CD1c-positive myeloid dendritic cell (primary cell): ENCODE data around the gene GAL3ST3.
A peak's percentile ranks its signal among the peaks of the same experiment; 100 is the strongest.

Source experiments
- DNase-seq: peaks from one replicate; pipeline ENCODE4 v3.0.0-alpha.2; 2016; ENCODE audit errors: extremely low spot score

The GAL3ST3 gene

GRCh38 chr11:66069715-66070603 is 21.0 kb upstream of the GAL3ST3 start, which contains the start of gene PACS1:
PACS1 (plus strand) TSS chr11:66070272; CDS start chr11:66070487, 215 bp downstream.
- DNase-seq = peak; percentile 86

GRCh38 chr11:66068923-66069714 is 20.2 kb upstream of the GAL3ST3 start:
- DNase-seq = peak; percentile 90

- peak; percentile 80 for DNase-seq
These were observed 19.3 kb upstream of the GAL3ST3 start for GRCh38 chr11:66068154-66068821.

DNA sequence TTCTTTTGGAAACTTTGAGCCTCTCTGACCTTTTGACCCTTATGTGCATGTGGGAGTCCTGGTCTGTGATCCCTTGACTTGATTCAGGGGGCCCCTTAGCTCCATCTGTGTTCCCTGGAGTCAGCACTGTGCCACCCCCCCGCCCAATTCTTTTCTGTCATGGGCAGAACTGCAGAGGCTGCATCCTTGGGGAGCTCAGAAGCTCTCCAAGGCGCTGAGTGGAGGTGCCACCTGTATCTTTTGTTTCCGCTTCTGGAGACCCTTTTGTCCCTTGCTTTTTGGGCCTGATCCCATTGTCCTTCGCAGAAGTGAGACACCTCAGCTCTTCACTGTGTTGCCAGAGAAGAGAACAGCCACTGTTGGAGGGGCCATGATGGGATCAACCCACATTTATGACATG is 18.7 kb upstream of the GAL3ST3 start:
- no peak for DNase-seq

DNA sequence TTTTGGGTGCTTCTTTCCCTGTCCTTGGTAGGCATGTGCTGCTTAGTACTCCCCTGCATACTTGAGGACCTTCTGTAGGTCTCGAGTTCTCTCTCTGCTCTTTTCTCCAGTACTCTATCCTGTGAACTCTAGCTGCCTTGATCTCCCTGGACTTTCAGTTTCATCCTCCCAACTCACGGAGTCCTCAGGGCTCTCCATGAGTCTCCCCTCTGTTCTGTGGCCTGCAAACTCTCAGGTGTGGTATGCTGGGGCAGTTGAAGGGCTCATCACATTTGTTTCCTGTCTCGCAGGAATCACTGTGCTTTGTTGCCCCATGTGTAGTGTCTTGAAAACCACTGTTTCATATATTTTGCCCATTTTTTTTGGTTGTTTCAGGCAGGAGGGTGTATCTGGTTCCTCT is 17.8 kb upstream of the GAL3ST3 start:
- DNase-seq = no peak

- no peak for DNase-seq
These were observed 15.6 kb upstream of the GAL3ST3 start for GRCh38 chr11:66064571-66064970.

- no peak for DNase-seq
These were observed 14.9 kb upstream of the GAL3ST3 start for GRCh38 chr11:66063900-66064299.

- no peak for DNase-seq
These were observed 13.4 kb upstream of the GAL3ST3 start for GRCh38 chr11:66062408-66062807.

DNA sequence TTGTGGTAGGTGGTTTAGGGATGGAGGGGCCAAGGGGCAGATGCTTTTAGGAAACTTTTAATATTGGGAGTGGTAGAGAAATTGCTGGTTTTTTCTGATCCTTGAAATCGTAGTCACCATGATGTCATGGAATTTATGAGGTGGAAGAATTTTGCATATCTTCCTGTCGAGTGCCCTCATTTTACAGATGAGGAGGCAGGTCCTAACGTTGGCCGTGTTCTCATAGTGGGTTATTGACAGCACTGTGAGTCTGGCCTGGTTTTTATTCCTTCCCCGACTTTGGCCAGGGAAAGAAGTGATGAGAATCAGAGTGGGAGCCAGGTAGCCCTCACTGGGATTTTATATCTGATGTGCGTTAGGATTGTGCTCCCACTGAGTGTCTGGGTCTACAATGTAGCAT is 12.3 kb upstream of the GAL3ST3 start:
- no peak for DNase-seq

DNA sequence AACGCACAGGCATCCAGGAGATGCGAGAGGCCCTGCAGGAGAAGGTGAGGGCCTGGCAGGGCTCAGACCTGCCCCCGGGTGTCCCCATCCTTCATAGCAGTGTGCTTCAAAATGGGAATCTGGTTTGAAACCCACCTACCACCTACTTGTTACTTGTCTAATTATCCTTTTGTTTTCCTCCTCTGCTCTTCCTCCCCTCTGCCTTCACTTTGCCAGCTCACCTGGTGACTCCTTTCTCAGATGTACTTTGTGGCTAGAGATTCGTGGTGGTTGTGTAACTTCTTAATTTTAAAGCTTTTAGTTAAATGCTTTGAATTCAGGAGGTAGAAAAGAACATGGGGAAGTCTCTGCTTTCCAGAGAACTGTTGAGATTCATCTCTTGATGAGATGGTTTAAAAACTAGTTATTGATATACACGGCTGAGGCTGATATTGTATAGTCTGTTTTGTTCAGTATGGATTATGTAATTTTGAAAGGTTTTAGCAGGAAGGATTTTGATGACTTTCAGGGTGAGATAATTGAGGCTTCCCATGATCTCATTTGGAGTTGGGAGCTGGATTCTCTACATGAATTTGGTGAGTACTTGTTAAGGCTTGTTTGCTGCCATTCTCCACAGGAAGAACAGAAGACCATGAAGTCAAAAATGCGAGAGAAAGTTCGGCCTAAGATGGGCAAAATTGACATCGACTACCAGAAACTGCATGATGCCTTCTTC is 11.2 kb upstream of the GAL3ST3 start:
- no peak for DNase-seq

- DNase-seq = no peak
These were observed 7.5 kb upstream of the GAL3ST3 start for GRCh38 chr11:66056501-66056900.

DNA sequence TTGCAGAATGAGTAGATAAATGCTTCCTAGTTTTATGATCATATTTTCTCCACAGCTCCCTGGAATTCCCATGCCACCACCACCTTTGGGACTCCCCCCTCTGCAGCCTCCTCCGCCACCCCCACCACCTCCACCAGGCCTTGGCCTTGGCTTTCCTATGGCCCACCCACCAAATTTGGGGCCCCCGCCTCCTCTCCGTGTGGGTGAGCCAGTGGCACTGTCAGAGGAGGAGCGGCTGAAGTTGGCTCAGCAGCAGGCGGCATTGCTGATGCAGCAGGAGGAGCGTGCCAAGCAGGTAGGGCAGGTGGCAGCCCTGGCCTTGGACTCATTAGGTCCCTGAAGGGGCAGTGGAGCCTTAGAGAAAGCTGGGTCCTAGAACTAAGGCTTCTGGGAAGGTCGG is 6.1 kb upstream of the GAL3ST3 start:
- no peak for DNase-seq

DNA sequence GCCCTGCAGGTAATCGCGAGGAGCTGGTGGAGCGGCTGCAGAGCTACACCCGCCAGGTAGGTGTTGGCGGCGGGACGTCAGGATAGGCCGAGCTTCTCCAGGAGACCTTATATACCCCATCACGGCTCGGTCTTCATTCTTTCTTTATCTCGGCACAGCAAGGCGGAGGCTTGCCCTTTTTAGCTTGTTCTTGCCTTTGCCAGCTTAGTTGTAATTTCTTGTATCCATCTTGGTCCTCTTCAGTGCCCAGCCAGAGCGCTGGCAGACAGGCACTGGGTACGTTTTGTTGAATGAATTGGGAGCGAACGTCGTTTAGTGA is 3.7 kb upstream of the GAL3ST3 start:
- DNase-seq = no peak

GRCh38 chr11:66051766-66052663 is 3.1 kb upstream of the GAL3ST3 start, which contains the start of gene SF3B2:
SF3B2 (plus strand) TSS chr11:66052364; CDS start chr11:66052385, 21 bp downstream.
- peak; percentile 98 for DNase-seq

- DNase-seq = no peak
These were observed 2.4 kb upstream of the GAL3ST3 start for GRCh38 chr11:66051371-66051765.

GRCh38 chr11:66050581-66051231 is 1.7 kb upstream of the GAL3ST3 start:
- no peak for DNase-seq

- no peak for DNase-seq
These were observed 1.2 kb downstream of the GAL3ST3 start for GRCh38 chr11:66047541-66048365.

DNA sequence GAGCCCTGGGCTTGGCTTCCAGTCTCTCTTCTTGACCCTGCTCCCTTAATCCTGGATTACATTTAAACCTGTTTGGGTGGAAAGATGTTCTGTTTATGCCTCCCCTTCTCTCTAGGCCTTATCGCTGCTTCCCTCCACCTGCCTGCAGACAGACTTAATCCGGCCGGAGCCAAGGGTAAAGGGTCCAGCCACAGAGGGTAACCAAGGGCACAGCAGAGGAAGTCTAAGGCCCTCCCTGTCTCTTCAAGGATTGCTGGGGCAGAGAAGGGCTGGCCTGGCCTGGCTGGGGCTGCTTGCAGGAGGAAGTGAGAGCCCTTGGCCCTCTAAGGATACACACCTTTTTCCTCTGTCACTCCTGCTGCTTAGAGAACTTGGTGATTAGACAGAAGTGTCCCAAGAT is 2.1 kb downstream of the GAL3ST3 start:
- no peak for DNase-seq

DNA sequence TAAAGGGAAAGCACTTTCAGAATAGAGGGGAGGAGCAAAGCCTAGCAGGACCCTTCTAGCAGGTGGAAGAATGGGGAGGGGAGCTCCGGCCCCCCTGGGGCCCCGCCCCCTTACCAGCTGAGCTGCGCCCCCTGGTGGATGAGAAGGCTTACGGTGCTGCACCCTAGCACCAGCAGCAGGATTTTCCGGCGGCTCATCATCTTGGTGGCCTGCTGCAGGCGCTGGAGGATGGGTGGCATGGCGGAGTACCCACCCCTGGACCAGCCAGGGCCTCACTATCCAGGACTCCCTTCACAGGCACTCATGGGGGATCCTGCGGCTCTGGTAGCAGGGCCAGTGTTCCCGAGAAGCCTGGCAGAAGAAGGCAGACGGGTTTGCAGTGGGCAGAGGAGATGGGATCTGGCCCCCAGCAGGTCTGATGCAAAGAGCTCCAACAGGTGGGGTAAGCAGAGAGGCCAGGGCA is 3.8 kb downstream of the GAL3ST3 start:
- DNase-seq = peak; percentile 88
